Measurements from ENCODE around the gene TARP.

TARP gene

GRCh38 chr7:38273286-38273995 lies at the start of gene TARP:
TSS of gene TARP (minus strand) at chr7:38273636.
- DNase-seq (ENCODE audit: low read depth), result no peak
- H3K4me3 ChIP-seq (ENCODE audit: low read depth, low read length), result no peak within 1 kb of the TSS
- no peak for TF ChIP-seq CTCF (IDR thresholded peaks at IDR 0.05; ENCODE audit: insufficient read depth, low read depth, low read length)

- no peak for TF ChIP-seq CTCF (IDR thresholded peaks at IDR 0.05; ENCODE audit: insufficient read depth, low read depth, low read length)
- no peak for DNase-seq (ENCODE audit: low read depth)
Measured at GRCh38 chr7:38323156-38323555, 49.7 kb upstream of the TARP start.

GRCh38 chr7:38322461-38322860 lies 49.0 kb upstream of the TARP start:
- no peak for TF ChIP-seq CTCF (IDR thresholded peaks at IDR 0.05; ENCODE audit: insufficient read depth, low read depth, low read length)
- no peak overlapping the region for H3K4me3 ChIP-seq (ENCODE audit: low read depth, low read length)
- DNase-seq (ENCODE audit: low read depth), result no peak

More at GRCh38 chr7:38323156-38323555, 49.7 kb upstream of the TARP start:
- H3K4me3 ChIP-seq (ENCODE audit: low read depth, low read length), result no peak overlapping the region

- no peak overlapping the region for H3K4me3 ChIP-seq (ENCODE audit: low read depth, low read length)
- no peak for TF ChIP-seq CTCF (IDR thresholded peaks at IDR 0.05; ENCODE audit: insufficient read depth, low read depth, low read length)
- DNase-seq (ENCODE audit: low read depth), result no peak
Measured at GRCh38 chr7:38321967-38322366, 48.5 kb upstream of the TARP start.

GRCh38 chr7:38321515-38321944 lies 48.1 kb upstream of the TARP start:
- no peak for TF ChIP-seq CTCF (IDR thresholded peaks at IDR 0.05; ENCODE audit: insufficient read depth, low read depth, low read length)
- no peak overlapping the region for H3K4me3 ChIP-seq (ENCODE audit: low read depth, low read length)

DNA sequence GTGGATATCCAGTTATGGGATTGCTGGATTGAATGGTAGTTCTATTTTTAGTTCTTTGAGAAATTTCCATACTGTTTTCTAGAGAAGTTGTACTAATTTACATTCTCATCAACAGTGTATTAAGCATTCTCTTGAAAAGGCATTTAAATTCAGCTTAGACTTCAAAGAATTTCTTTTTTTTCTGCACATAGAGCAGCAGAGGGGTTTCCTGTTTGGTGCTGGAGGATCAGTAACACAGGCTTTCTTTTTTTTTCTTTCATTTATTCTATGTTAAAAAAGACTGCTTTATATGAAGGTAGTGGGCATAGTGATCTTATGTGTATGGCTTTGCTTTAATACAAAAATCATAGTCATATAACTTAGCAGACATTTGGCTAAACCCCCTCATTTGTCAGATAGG lies 47.6 kb upstream of the TARP start:
- H3K4me3 ChIP-seq (ENCODE audit: low read depth, low read length), result no peak overlapping the region
- no peak for TF ChIP-seq CTCF (IDR thresholded peaks at IDR 0.05; ENCODE audit: insufficient read depth, low read depth, low read length)

More at GRCh38 chr7:38321515-38321944, 48.1 kb upstream of the TARP start:
- DNase-seq (ENCODE audit: low read depth), result peak; percentile 55

DNA sequence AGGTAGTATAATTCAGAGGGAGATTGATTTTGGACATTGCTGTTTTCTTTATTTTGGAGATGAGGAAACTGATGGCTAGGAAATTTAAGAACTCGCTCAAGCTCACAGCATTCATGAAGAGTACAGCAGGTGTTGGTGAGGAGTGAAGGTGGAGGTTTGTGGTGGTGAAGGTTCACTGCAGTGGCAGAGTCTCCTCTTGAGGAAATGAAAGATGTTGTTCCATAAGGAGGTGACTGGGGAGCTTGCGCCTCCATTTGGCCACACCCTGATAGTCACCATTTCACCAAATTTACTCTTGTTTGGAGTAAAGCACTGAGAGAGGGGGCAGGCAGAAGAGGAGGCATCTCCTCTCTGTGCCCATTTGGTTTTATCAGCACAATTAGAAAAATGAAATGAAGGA lies 46.4 kb upstream of the TARP start:
- TF ChIP-seq CTCF (IDR thresholded peaks at IDR 0.05; ENCODE audit: insufficient read depth, low read depth, low read length), result no peak
- no peak overlapping the region for H3K4me3 ChIP-seq (ENCODE audit: low read depth, low read length)
- DNase-seq (ENCODE audit: low read depth), result no peak

More for the DNA sequence above, 47.6 kb upstream of the TARP start:
- DNase-seq (ENCODE audit: low read depth), result no peak

All from fibroblast of villous mesenchyme (primary cell).